HL-60 (cell line): ENCODE results near the gene SNX1.

Experiments
- CTCF ChIP-seq: IDR thresholded peaks from one replicate; pipeline ENCODE4 v1.5.1; 2011; ENCODE audit warnings: low read length, control low read depth, inconsistent platforms; ENCODE audit not compliant: insufficient read depth
- GABPA ChIP-seq: IDR thresholded peaks from 2 replicates; pipeline ENCODE4 v1.6.1; 2012; ENCODE audit warnings: low read depth
- POLR2AphosphoS5 ChIP-seq: IDR thresholded peaks from 2 replicates; pipeline ENCODE4 v1.6.1; 2012; ENCODE audit warnings: low read depth
- REST ChIP-seq: IDR thresholded peaks from 2 replicates; pipeline ENCODE4 v1.6.1; 2012; ENCODE audit warnings: low read depth; ENCODE audit not compliant: insufficient replicate concordance
- SPI1 ChIP-seq: IDR thresholded peaks from 2 replicates; pipeline ENCODE4 v1.6.1; 2012; ENCODE audit warnings: low read depth, mild to moderate bottlenecking, borderline replicate concordance

GRCh38 chr15:64090527-64090926 is 5.3 kb upstream of the SNX1 start:
- TF ChIP-seq REST (no peak), CTCF (no peak), SPI1 (peak; percentile 32; the same call in 1 of the 2 replicates), POLR2AphosphoS5 (no peak; the same call in 1 of the 2 replicates), GABPA (no peak)
